GM21515 (cell line): ENCODE results near the gene CCDC18.
"Not testable (repeated sequence)": the region's sequence is repeated elsewhere in the genome, so short reads cannot be mapped to it uniquely, and the experiment has no call there.

Source experiments
- ATAC-seq: cut with Tn5 transposase; IDR thresholded peaks from one replicate; pipeline ENCODE4 v1.9.1; 2021; ENCODE audit not compliant: unreplicated experiment

Gene CCDC18

DNA sequence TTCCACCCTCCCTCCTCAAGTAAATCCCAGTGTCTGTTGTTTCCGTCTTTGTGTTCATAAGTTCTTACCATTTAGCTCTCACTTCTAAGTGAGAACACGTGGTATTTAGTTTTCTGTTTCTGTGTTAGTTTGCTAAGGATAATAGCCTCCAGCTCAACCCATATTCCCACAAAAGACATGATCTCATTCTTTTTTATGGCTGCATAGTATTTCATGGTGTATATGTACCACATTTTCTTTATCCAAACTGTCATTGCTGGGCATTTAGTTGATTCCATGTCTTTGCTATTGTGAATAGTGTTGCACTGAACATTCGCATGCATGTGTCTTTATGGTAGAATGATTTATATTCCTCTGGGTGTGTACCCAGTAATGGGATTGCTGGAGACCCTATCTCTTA is 5.9 kb upstream of the CCDC18 start:
- ATAC-seq, result not testable (repeated sequence)

- ATAC-seq, result no peak
Measured at GRCh38 chr1:93177991-93178390, 2.5 kb upstream of the CCDC18 start.

DNA sequence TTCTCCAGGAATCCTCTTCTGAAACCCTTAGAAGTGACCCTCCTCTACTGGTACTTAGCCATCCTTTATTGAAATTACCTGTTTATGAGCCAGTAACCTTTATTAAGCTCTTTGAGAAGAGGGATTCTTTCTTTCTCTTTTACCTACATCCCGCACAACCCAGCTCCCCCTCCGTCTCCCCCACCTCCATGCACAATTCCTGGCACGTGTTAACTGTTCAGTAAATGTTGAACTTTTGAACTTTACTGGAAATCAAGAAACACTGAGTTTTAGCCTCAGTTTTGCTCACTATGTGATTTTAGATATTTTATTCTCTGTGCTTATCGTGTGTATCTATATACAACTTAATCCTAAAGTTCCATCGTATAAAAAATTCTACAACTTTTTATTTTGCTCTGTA is 2.1 kb upstream of the CCDC18 start:
- no peak for ATAC-seq

DNA sequence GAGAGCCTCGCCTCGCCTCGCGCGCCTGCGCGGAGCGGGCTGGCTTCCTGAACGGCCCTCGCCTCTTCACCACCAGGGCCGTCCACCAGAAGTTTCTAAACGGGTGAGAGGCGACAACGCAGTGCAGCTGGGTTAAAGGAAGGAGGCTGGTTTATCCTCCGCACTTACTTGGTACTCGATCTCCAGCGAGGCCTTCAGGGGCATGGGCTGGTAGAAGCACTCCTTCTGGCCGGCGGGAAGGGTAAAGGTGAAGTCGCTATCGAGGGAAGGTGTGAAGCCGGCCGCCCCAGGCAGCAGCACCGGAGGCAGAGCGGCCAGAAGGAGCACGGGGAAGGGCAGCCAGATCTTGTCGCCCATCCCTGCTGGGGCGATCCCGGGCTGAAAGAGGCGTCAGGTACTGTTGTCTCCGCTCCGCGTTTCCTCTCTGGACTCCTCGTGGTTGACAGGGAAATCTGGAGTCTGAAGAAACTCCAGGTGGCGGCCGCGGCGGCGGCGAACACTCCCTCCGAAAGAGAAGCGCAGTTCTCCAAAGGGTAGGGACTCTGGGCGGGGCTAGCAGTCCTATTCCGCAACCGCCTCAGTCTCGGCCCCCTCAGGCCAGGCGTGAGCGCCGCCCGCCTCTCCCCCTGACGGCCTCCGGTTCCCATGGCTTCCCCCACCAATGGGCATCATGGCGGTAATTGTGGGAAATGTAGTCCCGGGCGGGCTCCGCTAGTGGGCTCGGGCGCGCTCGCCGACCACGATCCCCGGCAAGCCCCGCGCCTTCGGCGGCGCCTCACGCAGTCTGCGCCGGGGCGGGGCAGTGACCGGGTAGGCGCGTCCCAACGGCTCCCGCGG is 420 bp upstream of the CCDC18 start, which contains the start of gene TMED5:
Gene TMED5 (minus strand): TSS at position 528 of the 837 bp plus-strand sequence. CDS start 171 bp downstream, at position 357.
- peak; percentile 86 for ATAC-seq

DNA sequence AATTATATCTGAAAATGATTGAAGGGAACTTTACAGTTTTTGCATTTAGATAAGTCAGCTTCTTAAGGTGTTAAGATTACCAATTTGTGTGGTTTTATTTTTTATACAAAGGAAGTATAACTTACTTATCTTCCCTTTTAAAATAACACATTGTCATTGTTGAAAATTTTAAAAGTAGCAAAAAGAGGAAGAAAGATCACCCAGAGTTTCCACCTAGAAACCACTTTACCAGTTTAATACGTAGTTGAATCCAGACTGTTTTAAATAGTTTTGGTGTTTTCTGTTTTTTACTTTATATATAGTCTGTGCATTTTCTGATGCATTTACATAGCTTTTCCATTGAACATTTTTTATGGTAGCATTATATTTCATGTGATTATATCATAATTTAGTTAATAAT is 6.1 kb downstream of the CCDC18 start:
- ATAC-seq, result no peak

GRCh38 chr1:93190432-93190831 is 9.9 kb downstream of the CCDC18 start:
- ATAC-seq, result no peak

- no peak for ATAC-seq
Measured at GRCh38 chr1:93194231-93194990, 13.9 kb downstream of the CCDC18 start.

GRCh38 chr1:93196591-93196990 is 16.1 kb downstream of the CCDC18 start:
- no peak for ATAC-seq

GRCh38 chr1:93199150-93199549 is 18.6 kb downstream of the CCDC18 start:
- no peak for ATAC-seq

DNA sequence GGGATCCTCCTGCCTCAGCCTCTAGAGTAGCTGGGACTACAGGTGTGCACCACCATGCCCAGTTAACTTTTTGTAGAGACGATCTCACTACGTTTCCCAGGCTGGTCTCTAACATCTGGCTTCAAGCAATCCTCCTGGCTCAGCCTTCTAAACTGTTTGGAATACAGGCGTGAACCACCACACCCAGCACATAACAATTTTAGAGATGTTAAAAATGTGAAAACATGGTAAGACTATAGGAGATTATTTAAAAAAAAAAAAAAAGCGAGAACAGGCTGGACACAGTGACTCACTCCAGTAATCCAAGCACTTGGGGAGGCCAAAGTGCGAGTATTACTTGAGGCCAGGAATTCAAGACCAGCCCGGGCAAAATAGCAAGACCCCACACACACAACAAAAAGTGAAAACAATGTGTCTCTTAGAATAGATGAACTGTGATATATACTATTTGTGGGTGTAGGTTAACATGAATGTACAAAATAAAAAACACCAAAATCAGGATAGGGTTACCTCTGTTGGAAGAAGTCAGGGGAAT is 19.6 kb downstream of the CCDC18 start:
- ATAC-seq, result no peak

DNA sequence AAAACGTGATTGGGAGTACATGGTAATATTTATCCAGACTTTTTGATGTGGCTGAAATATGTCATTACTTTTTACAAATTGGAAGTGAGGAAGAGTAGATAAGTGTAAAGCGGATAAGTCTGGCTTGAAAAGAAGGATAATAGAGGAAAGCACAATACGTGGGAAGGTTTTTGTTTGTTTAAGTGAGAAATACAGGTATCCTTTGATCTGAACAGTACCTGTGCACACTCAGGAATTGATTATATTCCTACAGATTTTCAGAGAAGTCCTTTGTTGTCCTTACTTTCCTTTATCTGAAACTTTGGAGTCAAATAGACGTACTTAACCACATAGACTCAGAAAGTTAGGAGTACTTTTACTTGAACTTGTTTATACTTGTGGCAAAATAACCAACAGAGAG is 20.2 kb downstream of the CCDC18 start:
- no peak for ATAC-seq

DNA sequence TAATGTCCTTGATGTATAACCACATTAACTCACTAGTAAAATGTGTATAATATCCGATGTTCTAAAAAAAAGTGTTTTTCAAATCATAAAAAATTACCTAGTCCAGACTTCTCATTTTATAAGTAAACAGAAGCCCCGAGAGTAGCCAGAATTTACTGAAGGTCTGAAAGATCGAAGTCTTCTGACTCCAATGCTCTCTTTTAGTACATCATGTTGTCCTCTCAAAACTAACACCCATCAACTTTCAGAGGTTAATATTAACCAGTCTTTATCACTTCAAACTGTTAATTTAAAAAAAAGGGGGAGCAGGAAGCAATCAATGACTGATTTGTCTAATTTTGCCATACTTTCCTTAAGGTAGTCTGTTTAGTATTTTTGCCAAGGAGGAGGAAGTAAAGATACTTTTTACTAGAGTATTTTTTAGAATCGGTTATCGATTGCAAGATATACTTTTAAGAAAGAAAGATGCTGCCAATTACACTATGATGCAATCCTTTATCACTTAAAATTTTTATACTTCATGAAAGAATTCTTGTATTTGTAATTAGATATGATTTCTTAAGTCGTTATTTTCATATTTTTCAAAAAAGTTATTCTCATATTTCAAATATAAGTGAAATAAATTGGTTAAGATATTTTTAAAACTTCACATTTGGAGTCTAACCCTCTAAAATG is 25.5 kb downstream of the CCDC18 start:
- no peak for ATAC-seq

- no peak for ATAC-seq
Measured at GRCh38 chr1:93206567-93206954, 26.0 kb downstream of the CCDC18 start.

GRCh38 chr1:93207211-93207610 is 26.7 kb downstream of the CCDC18 start:
- no peak for ATAC-seq

DNA sequence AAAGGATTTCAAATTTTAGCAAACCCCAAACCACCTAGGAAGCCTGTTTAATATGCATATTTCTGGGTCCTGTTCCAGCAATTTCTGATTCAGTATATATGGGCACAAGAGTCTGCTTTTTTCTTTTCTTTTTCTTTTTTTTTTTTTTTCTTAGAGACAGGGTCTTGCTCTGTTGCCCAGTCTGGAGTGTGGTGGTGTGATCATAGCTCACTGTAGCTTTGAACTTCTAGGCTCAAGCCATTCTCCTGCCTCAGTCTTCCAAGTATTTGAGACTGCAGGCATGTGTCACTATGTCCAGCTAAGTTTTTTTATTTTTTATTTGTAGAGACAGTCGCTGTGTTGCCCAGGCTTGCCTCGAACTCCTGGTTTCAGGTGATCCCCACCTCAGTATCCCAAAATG is 34.8 kb downstream of the CCDC18 start:
- ATAC-seq, result no peak

- ATAC-seq, result no peak
Measured at GRCh38 chr1:93219443-93219842, 38.9 kb downstream of the CCDC18 start.

GRCh38 chr1:93220716-93221115 is 40.2 kb downstream of the CCDC18 start:
- ATAC-seq, result not testable (repeated sequence)

- ATAC-seq, result no peak
Measured at GRCh38 chr1:93221913-93222312, 41.4 kb downstream of the CCDC18 start.

DNA sequence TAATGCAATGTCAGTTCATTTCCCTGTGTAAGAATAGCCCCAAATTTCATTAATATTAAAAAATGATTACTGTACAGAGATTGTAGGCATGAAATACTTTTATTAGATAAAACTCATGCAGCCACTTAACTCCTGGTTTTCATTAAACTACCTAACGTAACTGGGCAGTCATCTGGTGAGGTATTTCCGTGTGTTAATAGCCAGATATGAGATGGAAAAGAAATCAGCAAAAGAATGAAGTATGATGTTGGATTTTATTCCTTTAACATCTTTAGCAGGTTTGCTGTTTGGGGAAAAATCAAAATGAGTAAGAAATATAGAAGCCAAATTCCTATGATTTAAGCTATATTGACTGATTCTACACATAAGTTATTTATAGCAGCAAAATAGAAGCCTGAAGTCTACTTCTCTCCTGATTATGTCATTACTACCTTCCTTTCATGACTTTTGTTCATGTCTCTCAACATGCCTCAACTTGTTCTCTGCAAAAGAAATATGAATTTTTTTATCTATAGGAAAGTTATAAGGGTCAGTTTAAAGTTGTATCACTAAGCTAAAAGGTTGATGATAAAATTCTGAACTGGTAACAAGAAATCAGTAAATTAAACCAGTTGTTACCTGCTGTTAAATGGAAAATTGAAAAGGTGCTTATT is 42.6 kb downstream of the CCDC18 start:
- no peak for ATAC-seq

DNA sequence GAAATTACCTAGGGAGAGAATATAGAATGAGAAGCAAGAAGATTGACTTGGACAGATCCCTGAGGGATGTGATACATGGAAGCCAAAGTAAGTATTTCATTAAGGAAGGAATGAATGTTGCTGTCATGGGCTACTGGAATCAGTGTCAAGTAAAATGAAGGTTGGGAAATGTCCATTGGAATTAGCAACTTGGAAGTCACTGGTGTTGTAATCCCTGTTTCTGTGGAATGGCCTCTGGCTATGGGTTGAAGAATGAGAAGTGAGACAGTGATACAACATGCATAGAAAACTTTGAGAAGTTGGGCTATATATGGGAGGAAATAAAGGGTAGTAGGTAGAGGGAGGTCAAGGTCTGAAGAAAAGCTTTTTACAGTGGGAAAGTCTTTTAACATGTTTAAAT is 54.7 kb downstream of the CCDC18 start:
- ATAC-seq, result no peak

DNA sequence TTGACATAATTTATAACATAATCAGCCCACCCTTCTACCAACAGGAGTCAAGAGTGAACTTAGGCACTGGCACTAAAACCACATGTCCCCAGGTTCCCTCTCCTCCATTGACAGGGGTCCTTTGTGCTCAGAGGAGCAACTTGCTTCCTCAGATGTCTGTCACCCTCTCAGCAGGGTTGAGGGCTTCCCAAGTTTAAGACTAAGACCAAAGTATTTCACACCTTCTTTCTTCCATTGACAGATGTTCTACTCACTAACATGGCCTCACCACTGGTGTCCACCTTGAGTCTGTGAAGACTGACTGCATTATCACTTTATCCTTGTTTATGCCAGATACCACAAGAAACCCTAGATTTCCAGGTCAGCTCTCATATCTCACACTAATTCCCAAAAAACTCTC is 56.5 kb downstream of the CCDC18 start:
- no peak for ATAC-seq
